ENCODE data around the gene CACNA1D.

GRCh38 chr3:53485675-53486403 is 8.6 kb upstream of the CACNA1D start:
- TF ChIP-seq, protein P1, sequence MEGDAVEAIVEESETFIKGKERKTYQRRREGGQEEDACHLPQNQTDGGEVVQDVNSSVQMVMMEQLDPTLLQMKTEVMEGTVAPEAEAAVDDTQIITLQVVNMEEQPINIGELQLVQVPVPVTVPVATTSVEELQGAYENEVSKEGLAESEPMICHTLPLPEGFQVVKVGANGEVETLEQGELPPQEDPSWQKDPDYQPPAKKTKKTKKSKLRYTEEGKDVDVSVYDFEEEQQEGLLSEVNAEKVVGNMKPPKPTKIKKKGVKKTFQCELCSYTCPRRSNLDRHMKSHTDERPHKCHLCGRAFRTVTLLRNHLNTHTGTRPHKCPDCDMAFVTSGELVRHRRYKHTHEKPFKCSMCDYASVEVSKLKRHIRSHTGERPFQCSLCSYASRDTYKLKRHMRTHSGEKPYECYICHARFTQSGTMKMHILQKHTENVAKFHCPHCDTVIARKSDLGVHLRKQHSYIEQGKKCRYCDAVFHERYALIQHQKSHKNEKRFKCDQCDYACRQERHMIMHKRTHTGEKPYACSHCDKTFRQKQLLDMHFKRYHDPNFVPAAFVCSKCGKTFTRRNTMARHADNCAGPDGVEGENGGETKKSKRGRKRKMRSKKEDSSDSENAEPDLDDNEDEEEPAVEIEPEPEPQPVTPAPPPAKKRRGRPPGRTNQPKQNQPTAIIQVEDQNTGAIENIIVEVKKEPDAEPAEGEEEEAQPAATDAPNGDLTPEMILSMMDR (IDR thresholded peaks at IDR 0.05; ENCODE audit: poor library complexity) = no peak
- TF ChIP-seq EZH2 (IDR thresholded peaks at IDR 0.05; ENCODE audit: borderline replicate concordance) = no peak
- TF ChIP-seq EZH2phosphoT487 (IDR thresholded peaks at IDR 0.05; ENCODE audit: low read depth, severe bottlenecking, unreplicated experiment) = no peak
